Adipose tissue (tissue), 3 donors: ENCODE results near the gene PPFIA2. TPM values are rescaled to one million over a fixed set of nuclear protein-coding genes. Genes with fewer than 3 reads are reported as not detected.

ENCODE experiments used
- H3K27ac ChIP-seq: one replicate; pipeline ENCODE4 v1.5.1; 2013; ENCODE audit warnings: low read depth, low read length
- WGBS, 3 donors: extraction: QIAGEN DNeasy Blood & Tissue Kit; methylation state at CpG; one replicate each; pipeline ENCODE4 v1.1.7; 2013; 5-methylcytosine and 5-hydroxymethylcytosine counted together
- polyA plus RNA-seq, 3 donors: library from polyadenylated mRNA; stranded (reverse); fragments of 200-250 nt; gene quantifications; one replicate each; pipeline ENCODE4 v1.2.3, GENCODE V29; 2013
- donor health status: healthy with polysubstance abuse.
- donor health status: Bipolar disorder and iron deficiency.
- donor health status: healthy.

Gene PPFIA2
- under 1 TPM; 0.02 to 0.27 (median 0.22) TPM for polyA plus RNA-seq

- 5 to 7% (median 6%) methylated on average over 33 to 34 of the region's 34 CpGs for WGBS, 3 donors
- H3K27ac ChIP-seq, result no peak within 1 kb of the TSS
Measured at GRCh38 chr12:81759190-81760051, at the start of gene PPFIA2. Gene PPFIA2 (minus strand): TSS chr12:81759350.

DNA sequence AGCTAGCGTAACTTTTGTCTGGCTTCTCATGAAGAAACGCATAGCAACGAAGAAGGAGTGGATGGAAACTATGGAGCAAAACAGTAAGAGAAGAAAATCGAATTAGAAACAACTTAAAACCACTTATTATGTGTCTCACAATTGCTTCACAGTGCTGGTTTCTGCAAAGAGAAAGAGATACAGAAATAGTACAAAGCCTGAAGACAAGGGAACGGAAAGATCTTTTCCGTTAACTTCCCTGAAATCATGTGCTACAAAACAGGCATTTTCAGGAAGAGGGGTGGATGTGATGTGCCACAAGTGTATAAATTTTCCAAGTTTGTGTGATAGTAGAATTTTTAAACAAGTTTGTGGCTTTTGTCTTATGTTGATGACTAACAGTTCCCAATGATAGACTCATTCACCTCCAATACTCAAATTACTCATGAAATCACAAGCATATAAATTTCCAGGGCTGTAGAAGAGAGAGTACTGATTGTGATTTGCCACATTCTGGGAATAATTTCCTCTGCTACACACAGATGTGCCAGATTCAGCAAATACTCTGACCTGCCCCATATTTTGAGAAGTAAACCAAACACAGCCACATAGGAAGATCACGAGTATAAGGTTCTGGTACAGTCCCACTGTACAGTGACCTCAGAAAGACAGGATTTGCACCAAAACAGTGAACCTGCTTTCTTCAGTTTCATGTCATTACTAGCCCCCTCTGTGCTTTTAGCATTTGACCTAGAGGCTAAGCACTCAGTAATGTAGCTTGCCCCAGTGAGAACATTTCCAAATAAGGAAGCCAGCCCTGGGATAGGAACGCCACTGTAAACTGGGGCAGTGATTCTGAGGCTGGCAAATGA is 41.4 kb upstream of the PPFIA2 start:
- H3K27ac ChIP-seq, result no peak overlapping the region
- WGBS, 3 donors, result 59 to 71% (median 70%) methylated on average over 8 of the region's 8 CpGs

DNA sequence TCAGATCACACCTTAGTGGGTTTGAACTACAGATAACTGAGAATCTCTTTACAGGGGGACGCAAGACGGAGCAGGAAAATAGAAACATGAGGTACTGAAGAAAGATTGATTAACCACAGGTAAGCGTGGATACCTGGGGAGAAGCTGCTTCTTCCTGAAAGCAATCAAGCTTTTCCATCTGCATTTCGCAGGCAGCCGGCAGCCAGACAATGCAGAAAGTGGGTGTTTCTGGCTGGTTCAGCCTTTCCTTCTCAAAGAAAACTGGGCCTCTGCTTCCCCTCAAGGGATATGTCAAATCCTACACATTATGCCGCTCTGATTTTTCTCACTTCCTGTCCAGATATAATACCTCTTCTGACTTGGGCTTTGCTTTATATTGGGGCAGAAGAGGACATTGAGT is 39.1 kb upstream of the PPFIA2 start:
- H3K27ac ChIP-seq, result no peak overlapping the region
- 57 to 62% (median 58%) methylated on average over 6 of the region's 6 CpGs for WGBS, 3 donors

GRCh38 chr12:81797100-81797499 is 38.0 kb upstream of the PPFIA2 start:
- no peak overlapping the region for H3K27ac ChIP-seq
- WGBS, 3 donors, result 31 to 43% (median 37%) methylated on average over 3 of the region's 3 CpGs

DNA sequence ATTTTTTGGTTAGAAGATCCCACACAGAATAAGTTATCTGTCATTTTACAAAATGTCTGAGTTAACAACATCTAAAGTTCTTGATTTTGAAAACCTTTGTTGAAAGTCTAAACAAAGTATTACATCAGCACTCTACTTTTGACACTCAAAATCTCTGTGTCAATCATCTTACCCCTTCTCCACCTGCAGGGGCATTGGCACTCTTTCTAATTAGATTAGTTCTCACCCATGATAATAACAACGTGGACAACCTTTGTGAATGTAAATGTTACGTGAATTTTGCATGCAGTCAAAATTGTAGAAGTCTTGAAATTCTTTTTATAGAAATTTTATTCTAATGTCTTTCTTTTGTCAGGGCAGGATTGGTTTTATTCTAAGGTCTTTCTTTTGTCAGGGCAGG is 33.5 kb upstream of the PPFIA2 start:
- WGBS, 3 donors, result 62 to 71% (median 70%) methylated on average over 2 of the region's 2 CpGs
- H3K27ac ChIP-seq, result no peak overlapping the region

DNA sequence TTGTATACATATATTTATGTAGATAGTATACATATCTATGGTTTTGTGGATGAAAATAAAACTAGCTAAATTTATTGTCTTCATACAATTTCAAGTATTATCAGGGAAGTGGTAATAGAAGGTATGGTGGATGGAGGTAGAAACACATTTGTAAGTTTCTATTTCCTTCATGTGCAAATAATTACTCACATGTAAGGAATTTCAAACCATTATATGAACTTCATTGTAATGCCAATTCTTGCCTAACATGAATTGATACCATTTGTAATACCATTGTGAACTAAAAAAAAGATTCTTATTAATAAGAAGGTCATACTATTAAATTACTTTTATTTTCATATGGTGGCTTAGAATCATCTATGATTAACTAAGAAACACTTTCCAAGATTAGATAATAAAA is 20.1 kb upstream of the PPFIA2 start:
- H3K27ac ChIP-seq, result no peak overlapping the region

DNA sequence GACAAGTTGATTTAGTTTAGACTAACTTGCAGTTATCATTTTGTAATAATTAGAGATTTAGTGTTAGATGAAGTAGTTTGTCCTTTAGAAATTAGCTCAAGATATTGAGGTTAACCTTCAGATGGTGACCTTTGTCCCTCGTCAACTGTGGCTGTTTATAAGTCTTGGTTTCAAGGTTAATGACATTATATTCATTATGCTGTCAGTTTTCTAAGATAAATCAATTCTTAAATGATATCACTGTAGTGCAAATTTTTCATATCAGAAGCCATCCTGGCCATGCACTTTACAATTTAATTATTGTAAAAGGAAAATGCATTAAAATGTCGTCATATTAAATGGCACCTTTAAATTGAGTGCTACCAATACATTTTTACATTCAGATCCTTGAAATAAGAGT is 19.6 kb upstream of the PPFIA2 start:
- WGBS, 3 donors, result 55 to 68% (median 59%) methylated on average over 2 of the region's 2 CpGs

GRCh38 chr12:81758421-81759189 is 545 bp downstream of the PPFIA2 start:
- 0 to 1% (median 1%) methylated on average over 49 to 50 of the region's 50 CpGs for WGBS, 3 donors
- no peak overlapping the region for H3K27ac ChIP-seq

More for the DNA sequence above, 19.6 kb upstream of the PPFIA2 start:
- no peak overlapping the region for H3K27ac ChIP-seq

- no peak overlapping the region for H3K27ac ChIP-seq
- 13 to 19% (median 15%) methylated on average over 7 of the region's 7 CpGs for WGBS, 3 donors
Measured at GRCh38 chr12:81757731-81758365, 1.3 kb downstream of the PPFIA2 start.

GRCh38 chr12:81729781-81730180 is 29.4 kb downstream of the PPFIA2 start:
- 81 to 84% (median 82%) methylated on average over 2 of the region's 2 CpGs for WGBS, 3 donors
- no peak overlapping the region for H3K27ac ChIP-seq

- H3K27ac ChIP-seq, result no peak overlapping the region
Measured at GRCh38 chr12:81727391-81727790, 31.8 kb downstream of the PPFIA2 start.

DNA sequence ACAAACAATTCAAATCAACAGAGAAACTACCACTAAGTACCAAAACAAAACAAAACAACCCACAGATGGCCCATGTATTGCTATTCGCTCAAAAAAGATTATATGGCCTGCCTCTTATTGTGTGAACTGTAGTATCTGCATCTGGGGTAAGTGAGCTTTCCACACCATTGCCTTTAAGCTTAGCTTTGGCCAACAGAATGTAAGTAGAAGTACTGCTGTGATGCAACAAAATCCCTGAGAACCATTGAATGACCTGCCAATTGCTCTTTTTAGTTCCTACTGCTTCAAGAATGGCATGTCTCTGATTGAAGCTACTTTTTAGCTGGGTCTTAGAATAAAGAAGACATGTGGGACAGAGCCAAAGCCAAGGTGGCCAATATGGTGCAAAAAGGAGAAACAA is 32.5 kb downstream of the PPFIA2 start:
- H3K27ac ChIP-seq, result no peak overlapping the region
- WGBS, 3 donors, result 82 to 89% (median 84%) methylated on average over 1 of the region's 1 CpG

DNA sequence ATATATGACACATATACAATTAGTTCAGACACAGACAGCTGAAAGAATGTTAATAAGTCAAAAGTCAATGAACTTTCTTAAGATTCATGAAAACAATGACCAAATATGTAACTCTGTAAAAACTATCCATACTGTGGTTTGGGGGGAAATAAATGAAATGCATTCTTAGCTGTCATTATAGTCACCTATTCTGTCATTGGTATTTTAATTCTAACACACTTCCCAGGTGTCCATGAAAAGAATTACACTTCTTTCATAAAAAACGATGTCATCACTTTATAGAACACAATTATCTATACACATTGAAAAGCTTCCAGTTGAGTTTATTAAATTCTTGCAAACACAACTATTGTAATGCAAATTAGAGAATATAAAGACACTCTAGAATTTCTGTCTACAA is 35.8 kb downstream of the PPFIA2 start:
- 39 to 53% (median 46%) methylated on average over 1 of the region's 1 CpG for WGBS, 3 donors
- H3K27ac ChIP-seq, result no peak overlapping the region

GRCh38 chr12:81722004-81722403 is 37.1 kb downstream of the PPFIA2 start:
- no peak overlapping the region for H3K27ac ChIP-seq
- 32 to 35% (median 33%) methylated on average over 1 of the region's 1 CpG for WGBS, 3 donors

- WGBS, 3 donors, result 29 to 38% (median 32%) methylated on average over 2 of the region's 2 CpGs
- no peak overlapping the region for H3K27ac ChIP-seq
Measured at GRCh38 chr12:81718616-81719015, 40.5 kb downstream of the PPFIA2 start.

DNA sequence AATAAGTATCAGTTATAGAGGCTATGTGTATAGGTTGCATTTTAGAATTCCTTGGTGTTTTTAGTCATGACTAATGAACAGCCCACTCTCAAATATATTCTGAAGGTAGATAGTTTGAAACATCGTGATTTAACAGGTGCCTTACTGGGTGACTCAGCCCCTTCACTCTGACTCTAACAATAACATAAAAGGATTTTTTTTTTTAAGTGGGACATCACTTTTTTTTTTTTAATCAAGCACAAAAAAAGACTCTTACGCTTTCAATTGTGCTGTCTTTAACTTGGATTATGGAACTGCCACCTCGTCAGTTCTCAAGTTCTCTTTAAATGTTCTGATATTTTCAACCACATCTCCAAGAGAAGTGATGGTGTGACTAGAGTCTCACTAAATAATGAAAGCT is 46.6 kb downstream of the PPFIA2 start:
- 81 to 90% (median 89%) methylated on average over 3 of the region's 3 CpGs for WGBS, 3 donors
- H3K27ac ChIP-seq, result no peak overlapping the region

GRCh38 chr12:81705586-81705985 is 53.6 kb downstream of the PPFIA2 start:
- WGBS, 3 donors, result 57 to 61% (median 58%) methylated on average over 1 of the region's 1 CpG
- H3K27ac ChIP-seq, result no peak overlapping the region

DNA sequence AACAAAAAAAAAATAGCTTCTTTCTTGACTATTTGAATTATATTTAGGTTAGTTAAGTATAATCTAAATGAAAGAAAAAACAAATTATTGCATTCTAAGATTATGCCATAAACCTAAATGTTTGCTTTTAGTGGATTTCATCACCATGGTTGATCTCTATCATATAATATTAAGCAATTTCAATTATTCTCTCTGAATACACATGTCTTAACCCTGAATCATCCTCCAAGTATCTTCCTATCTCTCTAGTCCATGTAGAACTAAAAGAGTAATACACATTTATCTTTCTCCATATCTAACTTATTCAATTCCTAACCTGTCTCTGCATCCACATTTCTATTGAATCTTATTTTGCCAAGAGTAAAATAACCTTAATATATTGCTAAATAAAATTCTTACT is 59.6 kb downstream of the PPFIA2 start:
- no peak overlapping the region for H3K27ac ChIP-seq
